Measurements from ENCODE around the gene IFIH1. TPM values are rescaled to one million over a fixed set of nuclear protein-coding genes. Genes with fewer than 3 reads are reported as not detected.

IFIH1 gene
- polyA plus RNA-seq, 1 experiment: 2.2 TPM

DNA sequence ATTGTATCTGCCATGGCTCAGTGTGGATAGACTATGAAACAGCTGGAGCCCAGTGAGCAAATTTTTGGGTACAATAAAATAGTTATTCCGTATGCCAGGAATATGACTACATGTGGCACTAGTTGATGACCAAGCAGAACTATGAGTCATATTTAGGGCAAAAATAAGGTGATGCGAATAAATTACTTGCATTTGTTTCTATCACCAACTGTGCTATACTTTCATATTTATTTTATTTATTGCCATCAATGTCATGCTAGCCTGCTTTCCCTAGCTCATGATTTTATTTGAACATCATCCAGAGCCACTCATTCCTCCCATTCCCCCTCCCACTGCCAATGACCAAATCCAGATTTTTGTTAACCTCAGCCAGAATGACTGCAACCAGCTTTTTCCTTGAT is 61.9 kb downstream of the IFIH1 start:
- POLR2A ChIA-PET: interaction anchor here (1.1 kb wide), 1 partner anchor 59 kb away, joined by 3 read pairs; no protein-coding TSS in a partner anchor

DNA sequence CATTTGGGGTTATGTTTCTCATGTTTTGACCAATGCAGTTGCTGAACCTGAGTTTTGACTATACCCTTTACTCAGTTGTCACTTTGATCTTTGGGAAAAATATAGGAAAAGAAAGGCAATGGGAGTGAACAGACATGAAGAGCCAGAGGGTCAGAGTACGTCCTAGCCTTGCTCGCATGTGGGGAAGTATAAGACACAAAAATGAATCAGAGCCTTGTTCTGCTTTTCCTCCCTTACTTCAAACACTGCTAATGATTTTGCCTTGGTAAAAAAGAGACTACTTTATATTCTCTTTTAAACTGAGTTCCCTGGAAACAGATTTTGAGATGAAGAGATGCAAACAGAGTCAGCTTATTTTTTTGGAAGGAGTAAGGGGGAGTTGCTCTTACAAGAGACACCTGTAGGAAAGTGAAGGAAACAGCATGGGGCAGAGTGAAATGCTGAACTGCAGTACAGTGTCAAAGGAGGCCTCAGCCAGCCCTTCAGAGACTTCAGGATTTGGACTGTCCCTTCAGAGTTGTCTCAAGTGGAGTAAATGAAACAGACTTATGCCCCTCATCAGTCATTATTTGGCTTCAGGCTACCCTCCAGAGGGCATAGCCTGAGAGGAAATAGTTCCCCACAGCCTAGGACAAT is 64.1 kb downstream of the IFIH1 start:
- H3K27ac ChIP-seq (ENCODE audit: low read depth, low read length): no peak overlapping the region
- H3K9me3 ChIP-seq (ENCODE audit: control insufficient read depth, insufficient read depth, low read length): no peaks in the 10 kb centered on the region
- H3K4me3 ChIP-seq (ENCODE audit: low read depth, low read length): no peak overlapping the region
- H3K27me3 ChIP-seq (ENCODE audit: control insufficient read depth, insufficient read depth, low read length): no peaks in the 10 kb centered on the region
- POLR2A ChIA-PET: no interaction called here
- TF ChIP-seq CTCF (IDR thresholded peaks at IDR 0.05; ENCODE audit: low read depth, low read length): no peak
- CTCF ChIA-PET: no interaction called here
- DNase-seq (ENCODE audit: low read depth, low spot score): no peak

More for the DNA sequence above, 61.9 kb downstream of the IFIH1 start:
- Histone ChIP-seq H3K27me3 (ENCODE audit: control insufficient read depth, insufficient read depth, low read length) (no peaks in the 10 kb centered on the region), H3K4me3 (ENCODE audit: low read depth, low read length) (no peak overlapping the region), H3K27ac (ENCODE audit: low read depth, low read length) (no peak overlapping the region), H3K9me3 (ENCODE audit: control insufficient read depth, insufficient read depth, low read length) (no peaks in the 10 kb centered on the region)
- no peak for DNase-seq (ENCODE audit: low read depth, low spot score)
- no peak for TF ChIP-seq CTCF (IDR thresholded peaks at IDR 0.05; ENCODE audit: low read depth, low read length)
- CTCF ChIA-PET: interaction anchor here (0.9 to 1.7 kb wide), 2 partner anchors 36 to 41 kb away, joined by 5 to 8 read pairs; no protein-coding TSS in a partner anchor

- no peak overlapping the region for H3K27ac ChIP-seq (ENCODE audit: low read depth, low read length)
- no peak overlapping the region for H3K4me3 ChIP-seq (ENCODE audit: low read depth, low read length)
- no peak for DNase-seq (ENCODE audit: low read depth, low spot score)
- no peaks in the 10 kb centered on the region for H3K9me3 ChIP-seq (ENCODE audit: control insufficient read depth, insufficient read depth, low read length)
- H3K27me3 ChIP-seq (ENCODE audit: control insufficient read depth, insufficient read depth, low read length): no peaks in the 10 kb centered on the region
- ChIA-PET CTCF (interaction anchor here (2.3 kb wide), 1 partner anchor 45 kb away, joined by 10 read pairs; no protein-coding TSS in a partner anchor), POLR2A (no interaction called here)
- TF ChIP-seq CTCF (IDR thresholded peaks at IDR 0.05; ENCODE audit: low read depth, low read length): no peak
Measured at GRCh38 chr2:162253435-162253834, 65.0 kb downstream of the IFIH1 start.

- CTCF ChIA-PET: interaction anchor here (2.3 kb wide), 1 partner anchor 46 kb away, joined by 10 read pairs; no protein-coding TSS in a partner anchor
- no peak for DNase-seq (ENCODE audit: low read depth, low spot score)
Measured at GRCh38 chr2:162252153-162252552, 66.3 kb downstream of the IFIH1 start.

More at GRCh38 chr2:162252153-162252552, 66.3 kb downstream of the IFIH1 start:
- no peaks in the 10 kb centered on the region for H3K27me3 ChIP-seq (ENCODE audit: control insufficient read depth, insufficient read depth, low read length)
- POLR2A ChIA-PET: no interaction called here
- no peaks in the 10 kb centered on the region for H3K9me3 ChIP-seq (ENCODE audit: control insufficient read depth, insufficient read depth, low read length)
- no peak overlapping the region for H3K27ac ChIP-seq (ENCODE audit: low read depth, low read length)
- TF ChIP-seq CTCF (IDR thresholded peaks at IDR 0.05; ENCODE audit: low read depth, low read length): no peak
- H3K4me3 ChIP-seq (ENCODE audit: low read depth, low read length): no peak overlapping the region
